GM19043 (cell line): Measurements from ENCODE around the gene NDUFC1.
"Not testable (repeated sequence)": the region's sequence is repeated elsewhere in the genome, so short reads cannot be mapped to it uniquely, and the experiment has no call there.

Experiments used
- ATAC-seq: cut with Tn5 transposase; IDR thresholded peaks from one replicate; pipeline ENCODE4 v1.9.1; 2021; ENCODE audit warnings: low read depth; ENCODE audit not compliant: unreplicated experiment

NDUFC1 gene

DNA sequence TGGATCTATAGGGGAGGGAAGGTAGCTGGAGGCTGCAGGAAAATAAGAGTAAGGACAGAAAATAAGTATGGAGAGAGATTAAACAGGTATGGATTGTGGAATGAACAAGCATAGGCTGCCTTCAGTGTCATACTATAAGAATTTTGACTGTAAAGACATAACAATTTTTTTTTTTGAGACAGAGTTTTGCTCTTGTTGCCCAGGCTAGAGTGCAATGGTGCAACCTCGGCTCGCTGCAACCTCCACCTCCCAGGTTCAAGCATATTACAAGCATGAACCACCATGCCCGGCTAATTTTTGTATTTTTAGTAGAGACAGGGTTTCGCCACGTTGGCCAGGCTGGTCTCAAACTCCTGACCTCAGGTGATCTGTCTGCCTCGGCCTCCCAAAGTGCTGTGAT, 46.7 kb downstream of the NDUFC1 start:
- not testable (repeated sequence) for ATAC-seq

DNA sequence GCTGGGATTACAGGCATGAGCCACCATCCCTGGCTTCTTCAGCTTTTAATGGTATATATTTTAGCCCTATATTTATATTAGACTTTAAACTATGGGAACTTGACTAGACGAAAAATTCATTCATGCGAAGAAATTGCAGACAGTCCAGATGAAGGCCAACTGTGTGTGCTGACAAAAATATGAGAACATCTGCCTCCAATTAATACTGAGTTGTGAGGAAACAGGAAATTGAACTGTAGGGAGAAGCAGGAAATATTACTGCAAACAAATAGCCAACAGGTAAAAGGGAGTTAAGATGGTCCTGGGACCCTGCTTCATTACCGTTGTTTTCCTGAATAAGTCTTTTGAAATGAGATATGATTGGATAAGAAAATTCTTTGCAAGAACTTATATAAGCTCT, 48.6 kb downstream of the NDUFC1 start:
- no peak for ATAC-seq

DNA sequence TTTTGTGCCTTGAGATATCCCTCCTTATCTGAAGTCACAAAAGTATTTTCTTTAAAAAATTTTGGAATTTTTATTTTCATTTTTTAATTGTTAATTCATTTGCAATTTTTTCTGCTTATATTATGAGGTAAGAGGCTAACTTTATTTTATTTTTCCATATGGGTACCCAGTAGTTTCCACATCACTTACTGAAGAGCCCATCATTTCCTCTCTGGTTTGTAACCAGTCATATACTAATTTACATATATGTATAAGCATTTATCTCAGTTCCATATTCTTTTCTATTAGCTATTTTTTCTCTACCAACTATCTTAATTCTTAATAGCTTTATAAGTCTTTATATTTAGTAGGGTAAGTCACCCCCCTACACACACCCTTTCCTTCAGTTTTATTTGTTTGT, 49.2 kb downstream of the NDUFC1 start:
- ATAC-seq: no peak

DNA sequence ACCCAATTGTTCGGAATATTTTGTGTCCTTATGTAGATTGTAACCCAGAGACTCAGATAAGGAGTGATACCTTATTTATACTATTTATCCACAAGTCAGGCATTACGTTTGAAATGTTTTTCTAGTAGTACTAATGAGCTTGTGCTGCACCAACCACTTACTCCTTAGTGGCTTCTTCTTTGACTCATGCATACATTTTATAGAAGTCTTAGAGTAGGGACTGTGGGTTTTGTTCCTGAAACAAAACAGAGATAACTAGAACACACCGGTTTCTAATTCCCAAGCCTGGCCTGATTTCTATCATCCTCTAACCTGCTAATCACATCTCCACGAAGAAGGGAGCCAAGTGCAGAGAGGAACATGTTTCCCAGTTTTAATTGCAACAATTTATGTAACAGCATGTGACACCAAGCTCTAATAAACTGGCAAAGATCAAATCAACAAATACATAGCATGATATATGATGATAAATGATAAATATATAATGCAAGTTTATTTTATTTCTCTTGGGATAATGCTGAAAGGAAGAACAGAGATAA, 54.5 kb downstream of the NDUFC1 start:
- no peak for ATAC-seq

DNA sequence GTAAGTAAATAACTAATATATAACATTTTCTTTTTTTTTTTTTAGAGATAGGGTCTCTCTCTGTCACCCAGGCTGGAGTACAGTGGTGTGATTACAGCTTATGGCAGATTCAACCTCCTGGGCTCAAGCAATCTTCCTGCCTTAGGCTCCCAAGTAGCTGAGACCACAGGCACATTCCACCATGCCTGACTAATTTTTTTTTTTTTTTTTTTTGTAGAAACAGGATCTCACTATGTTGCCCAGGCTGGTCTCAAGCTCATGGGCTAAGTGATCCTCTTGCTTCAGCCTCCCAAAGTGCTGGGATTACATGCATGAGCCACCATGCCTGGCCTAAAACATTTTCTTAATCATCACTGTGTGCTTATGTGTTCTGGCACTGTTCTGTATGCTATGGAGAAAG, 55.0 kb downstream of the NDUFC1 start:
- no peak for ATAC-seq

DNA sequence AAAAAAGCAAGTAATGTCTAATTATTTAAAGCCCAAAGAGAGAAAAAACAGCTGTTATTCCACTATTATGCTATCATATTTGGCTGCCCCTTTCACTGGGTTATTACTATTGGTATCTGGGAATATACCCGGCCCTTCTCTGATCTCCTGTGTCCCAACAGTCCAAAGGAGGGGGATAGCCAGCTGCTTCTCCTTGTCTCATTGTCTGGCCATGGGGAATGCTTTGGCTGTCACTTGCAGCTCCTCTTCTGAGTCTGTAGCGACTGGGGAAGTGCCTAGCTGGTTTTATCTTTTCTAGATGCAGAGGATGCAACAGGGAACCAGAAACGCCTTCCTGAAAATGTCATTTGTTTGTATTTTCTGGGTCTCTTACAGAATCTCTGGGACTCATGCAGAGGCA, 56.1 kb downstream of the NDUFC1 start:
- ATAC-seq: no peak

DNA sequence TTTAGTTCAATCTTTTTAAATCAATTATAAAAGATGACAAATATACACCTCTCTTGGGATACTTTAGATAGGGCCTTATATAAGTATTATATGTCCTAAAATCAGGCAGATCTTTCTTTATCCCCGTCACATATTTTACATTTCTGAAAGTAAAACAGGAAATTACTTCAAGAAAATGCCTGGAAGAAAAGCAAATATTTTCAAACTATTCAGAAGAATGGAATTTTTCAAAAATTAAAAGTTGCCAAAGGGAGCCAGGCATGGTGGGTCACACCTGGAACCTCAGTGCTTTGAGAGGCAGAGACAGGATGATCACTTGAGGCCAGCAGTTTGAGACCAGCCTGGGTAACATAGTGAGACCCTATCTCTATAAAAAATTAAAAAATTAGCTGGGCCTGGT, 56.7 kb downstream of the NDUFC1 start:
- ATAC-seq: no peak

DNA sequence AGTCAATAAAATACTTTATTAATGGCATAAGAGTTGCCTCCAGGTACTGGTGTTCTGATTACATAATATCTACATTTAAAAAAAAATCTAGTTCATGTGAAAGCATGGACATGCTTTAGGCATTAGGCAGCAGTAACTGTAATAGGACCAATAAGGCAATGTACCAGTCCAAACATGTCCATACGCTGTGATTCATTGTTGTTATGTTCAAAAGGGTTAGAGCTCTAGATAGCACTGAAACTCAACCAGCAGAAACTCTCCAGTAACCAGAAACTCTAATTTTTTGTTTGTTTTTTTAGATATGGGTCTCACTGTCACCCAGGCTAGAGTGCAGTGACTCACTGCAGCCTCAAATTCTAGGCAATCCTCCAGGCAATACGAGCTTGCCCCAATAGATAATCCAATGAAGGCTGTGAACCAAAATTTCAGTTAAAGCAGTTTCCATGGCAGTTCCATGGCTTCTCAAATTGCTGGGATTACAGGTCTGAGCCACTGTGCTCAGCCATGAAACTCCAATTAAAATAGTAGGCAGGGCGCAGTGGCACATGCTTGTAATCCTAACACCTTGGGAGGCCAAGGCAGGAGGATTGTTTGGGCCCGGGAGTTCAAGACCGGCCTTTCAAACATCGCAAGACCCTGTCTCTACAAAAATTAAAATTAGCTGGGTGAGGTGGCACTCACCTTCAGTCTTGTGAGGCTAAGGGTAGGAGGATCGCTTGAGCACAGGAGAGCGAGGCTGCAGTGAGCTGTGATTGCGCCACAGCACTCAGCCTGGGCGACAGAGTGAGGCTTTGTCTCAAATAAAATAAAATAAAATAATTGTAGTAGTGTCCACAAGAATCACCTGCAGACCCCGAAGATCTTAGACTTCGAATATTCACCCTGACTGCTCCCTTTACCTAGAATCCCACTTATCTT, 58.6 kb downstream of the NDUFC1 start:
- ATAC-seq: no peak

DNA sequence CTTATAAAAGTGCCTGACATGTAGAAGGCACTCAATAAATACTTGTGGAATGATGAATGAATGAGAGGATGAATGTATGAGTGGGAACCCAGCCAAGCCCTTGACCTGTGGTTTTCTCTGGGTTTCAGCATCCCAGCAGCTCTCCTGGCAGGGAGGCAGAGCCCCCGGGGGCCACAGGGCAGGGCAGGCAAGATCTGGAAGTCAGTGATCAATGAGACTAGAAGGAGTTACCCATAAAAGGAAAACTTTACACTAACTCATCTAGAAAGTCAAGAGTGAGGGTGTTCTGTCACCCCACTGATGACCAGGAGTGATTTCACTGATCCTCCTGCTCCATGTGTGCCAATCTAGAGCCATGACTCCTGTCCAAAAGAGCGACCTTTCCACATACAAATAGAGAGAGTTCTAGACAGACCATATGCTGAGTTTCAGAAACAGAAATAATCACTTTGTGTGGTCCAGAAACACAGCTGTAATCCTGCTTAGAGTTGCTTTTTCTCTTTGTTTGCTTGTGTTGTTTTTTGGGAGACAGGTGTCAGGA, 59.7 kb downstream of the NDUFC1 start:
- ATAC-seq: no peak

DNA sequence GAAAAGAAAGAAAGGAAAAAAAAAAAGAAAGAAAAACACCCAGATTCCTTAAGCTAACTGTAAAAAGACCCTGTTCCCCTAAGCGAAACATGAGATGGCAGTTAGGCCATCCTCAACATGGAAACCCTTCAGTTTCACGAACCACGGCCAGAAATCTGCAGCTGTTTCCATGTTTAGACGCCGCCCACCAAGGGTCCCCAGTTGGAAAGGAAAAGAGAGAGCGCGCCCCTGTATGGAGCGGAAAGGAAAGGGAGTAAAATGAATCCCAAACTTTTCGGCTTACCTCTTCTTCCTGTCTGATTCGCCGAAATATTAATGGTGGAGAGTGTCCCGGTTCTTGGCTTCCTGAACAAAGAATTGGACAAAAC, 60.5 kb downstream of the NDUFC1 start:
- ATAC-seq: no peak

DNA sequence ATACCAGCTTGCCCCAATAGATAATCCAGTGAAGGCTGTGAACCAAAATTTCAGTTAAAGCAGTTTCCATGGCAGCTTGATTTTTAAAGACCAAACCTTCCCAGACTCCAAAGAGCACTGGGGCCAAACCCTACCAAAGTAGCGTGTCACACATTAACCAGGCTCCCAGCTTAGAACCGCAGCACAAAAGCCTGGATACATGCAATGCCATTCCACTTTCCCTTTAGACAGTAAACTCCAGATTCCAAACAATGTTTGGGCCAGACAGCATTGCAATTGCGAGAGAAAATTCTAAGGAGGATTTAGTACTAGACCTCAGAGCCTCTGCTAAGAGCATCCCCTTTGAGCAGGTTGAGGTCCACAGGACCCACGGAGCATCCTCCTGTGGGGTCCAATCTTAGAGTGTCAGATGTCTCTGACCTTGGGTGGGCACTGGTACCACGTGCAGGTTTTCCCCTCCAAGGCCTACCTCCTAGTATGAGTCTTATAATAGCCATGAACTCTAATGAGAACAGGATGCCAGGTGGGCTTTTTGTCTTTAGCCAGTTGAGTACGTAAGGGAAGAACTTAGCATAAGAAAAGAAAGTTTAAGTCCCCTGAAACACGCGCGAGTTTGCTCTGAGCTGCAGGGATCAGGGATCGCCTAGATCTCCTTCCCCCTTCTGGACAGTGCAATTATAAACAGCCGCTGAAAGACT, 61.0 kb downstream of the NDUFC1 start:
- ATAC-seq: no peak
